ENCODE data around the gene NXPH4.

The NXPH4 gene

DNA sequence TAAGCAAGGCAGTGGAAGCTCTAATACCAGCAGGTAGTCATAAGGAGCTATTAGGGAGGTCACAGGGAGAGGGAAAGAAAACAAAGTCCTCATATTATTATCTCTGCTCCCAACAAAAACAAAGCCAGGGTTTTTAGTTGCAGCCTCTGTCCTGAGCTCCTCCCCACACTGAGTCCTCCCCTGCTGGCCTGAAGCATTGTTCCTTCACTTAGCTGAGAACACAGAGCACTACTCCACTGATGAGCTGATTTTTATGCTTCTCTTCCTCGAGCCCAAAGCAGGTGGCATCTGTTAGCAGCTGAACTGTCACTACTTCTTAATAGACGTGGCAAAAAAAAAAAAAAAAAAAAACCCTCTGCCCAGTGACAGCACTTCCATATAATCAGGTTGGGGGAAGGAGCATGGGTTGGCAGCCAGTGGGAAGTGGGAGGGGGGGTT lies 44.9 kb downstream of the NXPH4 start:
- no peaks in the 10 kb centered on the region for H3K9me3 ChIP-seq (replicated peaks; ENCODE audit: low read length)
- H3K4me2 ChIP-seq (ENCODE audit: low read length): no peak overlapping the region
- no peak overlapping the region for H3K9ac ChIP-seq (ENCODE audit: low read depth, low read length)
- H3K36me3 ChIP-seq (ENCODE audit: insufficient read depth, low read length): peaks cover 39% of the 10 kb centered on the region
- no peak overlapping the region for H3K4me3 ChIP-seq (ENCODE audit: low read length)
- no peaks in the 10 kb centered on the region for H3K27me3 ChIP-seq (ENCODE audit: control insufficient read depth, insufficient read depth, low read length)
- H3K4me1 ChIP-seq (ENCODE audit: control insufficient read depth, insufficient read depth, low read length): peaks cover 5% of the 10 kb centered on the region

DNA sequence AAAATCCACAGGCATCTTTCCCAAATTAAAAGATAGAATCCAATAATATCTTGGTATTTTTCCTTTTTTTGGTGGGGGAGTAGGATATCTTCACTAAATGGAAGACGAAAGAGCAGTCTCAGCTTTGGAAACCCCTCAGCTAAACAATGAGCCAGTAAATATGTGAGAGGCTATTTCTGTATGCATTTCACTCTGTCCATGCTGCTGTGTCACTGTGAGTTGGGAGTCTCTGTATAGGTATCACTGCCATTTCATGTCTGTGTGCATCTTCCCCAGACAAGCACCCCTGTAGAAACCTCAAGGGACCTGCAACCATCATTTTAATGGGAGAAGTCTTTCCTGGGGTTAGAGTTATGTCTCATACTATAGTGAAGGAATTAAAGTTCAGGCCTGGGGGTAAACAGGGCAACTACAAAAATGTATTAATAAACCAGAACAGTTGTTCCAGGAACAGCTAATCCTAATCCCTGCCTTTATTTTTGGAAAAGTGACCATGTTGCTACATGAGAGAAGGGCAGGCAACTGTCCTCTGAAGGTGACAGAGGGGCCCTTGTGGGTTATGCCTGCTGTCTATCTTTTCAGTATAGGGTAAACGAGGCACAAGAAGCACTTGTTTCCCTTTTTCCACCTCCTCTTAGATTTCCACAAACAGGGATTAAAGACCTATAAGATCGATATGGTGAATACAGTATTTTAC lies 45.7 kb downstream of the NXPH4 start:
- Histone ChIP-seq H3K27me3 (ENCODE audit: control insufficient read depth, insufficient read depth, low read length) (no peaks in the 10 kb centered on the region), H3K9ac (ENCODE audit: low read depth, low read length) (no peak overlapping the region), H3K36me3 (ENCODE audit: insufficient read depth, low read length) (peaks cover 40% of the 10 kb centered on the region), H3K9me3 (replicated peaks; ENCODE audit: low read length) (no peaks in the 10 kb centered on the region), H3K4me1 (ENCODE audit: control insufficient read depth, insufficient read depth, low read length) (peaks cover 5% of the 10 kb centered on the region), H3K4me3 (ENCODE audit: low read length) (no peak overlapping the region), H3K4me2 (ENCODE audit: low read length) (no peak overlapping the region)

DNA sequence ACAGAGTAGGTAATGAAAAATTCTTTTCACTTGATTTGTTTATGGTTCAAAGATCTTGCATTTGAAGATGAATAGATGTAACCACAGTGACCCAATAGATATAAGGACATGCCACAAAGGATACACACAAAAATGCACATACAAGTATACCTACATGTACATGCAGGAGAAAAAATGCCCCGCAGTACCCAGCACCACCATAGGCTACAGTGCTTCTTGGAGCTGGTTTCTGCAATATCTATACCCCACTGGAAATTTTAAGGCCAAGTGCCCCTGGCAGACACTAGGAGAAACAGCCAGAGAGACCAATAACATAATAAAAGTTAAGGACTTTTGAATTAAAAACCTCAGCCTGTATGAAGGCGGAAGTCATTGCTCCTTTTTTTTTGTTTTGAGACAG lies 46.5 kb downstream of the NXPH4 start:
- Histone ChIP-seq H3K4me3 (ENCODE audit: low read length) (no peak overlapping the region), H3K4me2 (ENCODE audit: low read length) (no peak overlapping the region), H3K9ac (ENCODE audit: low read depth, low read length) (no peak overlapping the region), H3K9me3 (replicated peaks; ENCODE audit: low read length) (no peaks in the 10 kb centered on the region), H3K27me3 (ENCODE audit: control insufficient read depth, insufficient read depth, low read length) (no peaks in the 10 kb centered on the region), H3K4me1 (ENCODE audit: control insufficient read depth, insufficient read depth, low read length) (peaks cover 5% of the 10 kb centered on the region), H3K36me3 (ENCODE audit: insufficient read depth, low read length) (peaks cover 38% of the 10 kb centered on the region)

DNA sequence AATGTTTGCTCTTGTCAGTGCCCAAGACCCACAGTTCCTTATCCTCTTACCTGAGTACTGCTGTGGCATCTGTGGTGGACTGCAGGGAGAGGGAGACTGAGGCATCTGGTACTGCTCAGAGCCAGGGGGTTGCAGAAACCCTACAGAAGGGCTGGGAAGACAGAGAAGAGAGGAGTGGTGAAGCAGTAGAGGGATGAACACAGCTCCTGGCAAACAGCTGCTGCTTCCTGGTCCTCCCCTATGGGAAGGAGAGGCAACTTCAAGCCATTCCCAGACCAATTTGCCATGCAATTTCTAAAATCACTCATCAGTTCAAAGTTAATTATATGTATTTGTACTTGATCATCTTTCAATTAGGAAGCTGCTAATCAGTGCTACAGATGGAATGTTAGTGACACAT lies 50.1 kb downstream of the NXPH4 start:
- H3K4me3 ChIP-seq (ENCODE audit: low read length): no peak overlapping the region
- H3K27me3 ChIP-seq (ENCODE audit: control insufficient read depth, insufficient read depth, low read length): no peaks in the 10 kb centered on the region
- H3K9me3 ChIP-seq (replicated peaks; ENCODE audit: low read length): no peaks in the 10 kb centered on the region
- peaks cover 42% of the 10 kb centered on the region for H3K36me3 ChIP-seq (ENCODE audit: insufficient read depth, low read length)
- peaks cover 8% of the 10 kb centered on the region for H3K4me1 ChIP-seq (ENCODE audit: control insufficient read depth, insufficient read depth, low read length)
- no peak overlapping the region for H3K9ac ChIP-seq (ENCODE audit: low read depth, low read length)
- H3K4me2 ChIP-seq (ENCODE audit: low read length): no peak overlapping the region

DNA sequence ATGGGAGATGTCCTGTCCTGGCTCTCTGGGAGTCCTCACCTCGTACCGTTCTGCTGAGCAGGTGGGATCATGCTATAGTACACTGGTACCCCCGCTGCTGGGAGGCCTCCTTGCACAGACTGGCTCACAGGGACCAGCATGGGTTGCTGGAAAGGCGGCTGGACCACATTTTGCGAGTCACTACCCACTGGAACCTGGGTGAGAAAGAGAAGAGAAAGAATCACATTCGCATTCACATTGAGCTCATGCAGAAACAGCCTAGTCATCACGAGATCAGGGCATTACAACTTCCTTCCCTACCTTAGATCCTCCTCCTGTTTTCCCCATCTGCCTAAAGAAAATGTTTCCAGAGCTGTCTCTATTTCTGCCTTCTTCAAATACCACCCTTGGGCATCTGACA lies 51.7 kb downstream of the NXPH4 start:
- Histone ChIP-seq H3K4me3 (ENCODE audit: low read length) (no peak overlapping the region), H3K27me3 (ENCODE audit: control insufficient read depth, insufficient read depth, low read length) (no peaks in the 10 kb centered on the region), H3K36me3 (ENCODE audit: insufficient read depth, low read length) (peaks cover 40% of the 10 kb centered on the region), H3K4me1 (ENCODE audit: control insufficient read depth, insufficient read depth, low read length) (peaks cover 20% of the 10 kb centered on the region), H3K4me2 (ENCODE audit: low read length) (no peak overlapping the region), H3K9ac (ENCODE audit: low read depth, low read length) (no peak overlapping the region), H3K9me3 (replicated peaks; ENCODE audit: low read length) (no peaks in the 10 kb centered on the region)

DNA sequence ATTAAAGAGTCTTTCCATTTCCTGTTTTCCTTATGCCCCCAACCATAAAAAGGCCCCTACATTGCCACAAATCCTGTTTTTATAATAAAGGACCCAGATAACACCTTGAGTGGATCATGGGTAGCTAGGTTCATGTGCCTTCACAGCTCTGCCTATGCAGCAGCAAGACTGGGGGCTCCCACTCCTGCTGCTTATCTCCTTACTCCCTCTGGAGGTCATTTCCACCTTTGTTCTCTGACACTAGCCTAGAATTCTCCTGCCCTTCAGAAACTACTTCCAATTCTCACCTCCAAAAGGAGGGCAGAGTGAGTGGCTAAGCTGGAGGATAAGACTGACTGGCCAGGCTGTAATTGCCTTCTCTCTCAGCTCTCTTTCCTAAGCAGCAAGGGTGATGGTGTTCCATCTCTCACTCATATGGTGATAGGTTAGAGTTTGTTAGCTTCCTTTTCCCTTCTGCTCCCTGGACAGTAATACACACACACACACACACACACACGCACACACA lies 54.4 kb downstream of the NXPH4 start:
- Histone ChIP-seq H3K4me3 (ENCODE audit: low read length) (no peak overlapping the region), H3K4me2 (ENCODE audit: low read length) (no peak overlapping the region), H3K4me1 (ENCODE audit: control insufficient read depth, insufficient read depth, low read length) (peaks cover 20% of the 10 kb centered on the region), H3K27me3 (ENCODE audit: control insufficient read depth, insufficient read depth, low read length) (no peaks in the 10 kb centered on the region), H3K9ac (ENCODE audit: low read depth, low read length) (no peak overlapping the region), H3K36me3 (ENCODE audit: insufficient read depth, low read length) (peaks cover 40% of the 10 kb centered on the region), H3K9me3 (replicated peaks; ENCODE audit: low read length) (no peaks in the 10 kb centered on the region)

DNA sequence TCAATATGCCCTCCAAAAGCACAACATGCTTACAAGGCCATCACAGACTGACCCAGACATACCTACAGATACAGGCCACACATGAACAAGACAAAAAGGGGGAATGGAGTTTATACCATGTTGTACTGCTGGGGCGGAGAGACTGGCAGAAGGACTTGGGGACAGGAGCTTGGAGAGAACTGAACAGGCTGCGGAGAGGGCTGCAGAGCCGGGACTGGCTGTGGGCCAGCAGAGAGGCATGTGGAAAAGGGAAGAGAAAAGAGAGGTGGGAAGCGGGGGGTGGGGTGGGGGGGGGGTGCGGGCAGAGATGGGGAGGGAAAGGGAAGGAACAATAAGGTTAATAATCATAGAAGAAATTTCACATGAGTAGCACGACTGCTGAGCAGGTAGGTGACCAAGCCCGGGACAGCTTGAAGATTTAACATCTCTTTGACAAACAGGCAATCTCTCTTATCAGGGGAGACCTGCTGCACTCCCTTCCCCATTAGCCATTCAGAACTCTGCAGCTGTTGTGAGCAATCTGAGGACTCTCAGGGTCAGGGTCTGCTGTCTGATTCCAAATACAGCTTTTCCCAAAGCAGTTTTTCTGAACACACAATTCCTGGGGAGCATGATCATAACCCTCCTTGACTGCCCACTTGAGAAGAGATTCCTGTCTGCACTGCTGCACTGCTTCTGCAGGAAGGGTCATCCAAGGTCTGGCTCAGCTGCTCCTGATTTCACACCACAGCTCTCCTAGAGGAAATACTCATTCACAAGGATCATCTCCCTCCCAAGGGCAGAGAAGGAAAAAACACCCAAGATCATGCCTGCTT lies 56.0 kb downstream of the NXPH4 start:
- Histone ChIP-seq H3K9me3 (replicated peaks; ENCODE audit: low read length) (no peaks in the 10 kb centered on the region), H3K4me2 (ENCODE audit: low read length) (peak overlapping the region; percentile 2), H3K4me1 (ENCODE audit: control insufficient read depth, insufficient read depth, low read length) (peaks cover 20% of the 10 kb centered on the region), H3K27me3 (ENCODE audit: control insufficient read depth, insufficient read depth, low read length) (no peaks in the 10 kb centered on the region), H3K9ac (ENCODE audit: low read depth, low read length) (peak overlapping the region; percentile 43), H3K36me3 (ENCODE audit: insufficient read depth, low read length) (peaks cover 34% of the 10 kb centered on the region), H3K4me3 (ENCODE audit: low read length) (no peak overlapping the region)

DNA sequence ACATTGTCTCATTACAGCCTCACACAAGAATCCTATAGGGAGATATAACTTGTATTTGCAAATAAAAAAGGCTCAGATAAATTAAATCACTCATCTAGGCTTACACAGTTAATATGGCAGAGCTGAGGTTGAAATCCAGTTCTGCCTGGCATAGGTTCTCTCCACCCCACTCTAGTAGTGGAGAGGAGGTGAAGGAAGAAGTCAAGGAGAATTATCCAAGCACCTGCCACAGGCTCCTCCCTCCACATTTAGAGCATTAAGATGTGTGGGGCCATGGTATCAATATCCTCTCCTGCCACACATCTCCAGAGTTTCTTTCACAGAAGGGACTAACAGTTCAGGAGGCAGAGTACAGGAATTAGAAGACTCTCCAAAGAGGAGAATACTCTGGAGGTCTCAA lies 56.9 kb downstream of the NXPH4 start:
- Histone ChIP-seq H3K9ac (ENCODE audit: low read depth, low read length) (peak overlapping the region; percentile 43), H3K27me3 (ENCODE audit: control insufficient read depth, insufficient read depth, low read length) (no peaks in the 10 kb centered on the region), H3K4me1 (ENCODE audit: control insufficient read depth, insufficient read depth, low read length) (peaks cover 16% of the 10 kb centered on the region), H3K36me3 (ENCODE audit: insufficient read depth, low read length) (peaks cover 34% of the 10 kb centered on the region), H3K4me3 (ENCODE audit: low read length) (no peak overlapping the region), H3K9me3 (replicated peaks; ENCODE audit: low read length) (no peaks in the 10 kb centered on the region), H3K4me2 (ENCODE audit: low read length) (no peak overlapping the region)

Small RNAs within 50 kb of the gene (small RNA-seq; reads per million reads assigned to genes)
- gene MIR1228: 0.35 reads per million
